ENCODE results near the gene FLOT1. TPM values are rescaled to one million over a fixed set of nuclear protein-coding genes. Genes with fewer than 3 reads are reported as not detected.

The FLOT1 gene
- total RNA-seq, 4 donors from 2014 or later, result 46.7 to 88.8 (median 64.4) TPM

DNA sequence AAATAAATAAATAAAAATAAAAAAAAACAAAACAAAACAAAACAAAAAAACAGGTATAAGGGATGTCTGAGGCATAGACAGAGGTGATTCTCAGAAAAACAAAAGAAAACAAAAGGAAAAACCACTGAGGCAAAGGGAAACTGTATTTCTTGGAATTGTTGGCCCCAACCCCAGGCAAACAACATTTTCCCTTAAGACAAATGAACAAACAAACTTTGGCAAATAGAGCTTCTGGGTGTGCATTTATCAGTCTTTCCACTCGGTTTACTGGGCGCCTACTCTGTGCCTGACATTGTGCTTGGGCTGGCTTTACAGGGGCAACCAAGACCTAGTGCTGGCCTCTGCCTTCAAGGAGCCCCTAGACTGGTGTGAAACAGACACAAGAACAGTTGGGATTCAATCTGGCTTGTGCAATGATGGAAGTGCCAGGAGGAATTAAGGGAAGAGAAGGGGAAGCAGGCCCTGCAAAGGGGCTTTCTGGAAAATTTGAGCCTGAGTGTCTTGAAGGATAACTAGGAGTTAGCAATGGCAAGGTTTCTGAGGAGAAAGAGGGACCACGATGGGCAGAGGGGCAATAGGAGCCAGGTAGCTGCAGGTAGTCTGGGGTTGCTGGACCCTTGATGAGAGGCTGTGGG is 35.6 kb upstream of the FLOT1 start:
- WGBS, 2 donors, result 83 to 91% methylated on average over 3 of the region's 3 CpGs

DNA sequence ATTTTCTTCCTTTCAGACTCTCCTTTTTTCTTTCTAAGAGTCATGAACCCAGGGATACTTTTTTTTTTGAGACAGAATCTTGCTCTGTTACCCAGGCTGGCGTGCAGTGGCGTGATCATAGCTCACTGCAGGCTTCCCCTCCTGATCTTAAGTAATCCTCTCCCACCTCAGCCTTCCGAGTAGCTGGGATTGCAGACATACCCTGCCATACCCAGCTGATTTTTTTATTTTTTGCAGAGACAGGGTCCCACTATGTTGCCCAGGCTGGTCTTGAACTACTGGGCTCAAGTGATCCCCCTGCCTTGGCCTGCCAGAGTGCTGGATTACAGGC is 34.6 kb upstream of the FLOT1 start:
- no peak for DNase-seq
- Histone ChIP-seq H3K27me3 (no peaks in the 10 kb centered on the region), H3K4me1 (peaks cover 3 to 41% (median 26%) of the 10 kb centered on the region in 3 donors), H3K36me3 (no peaks in the 10 kb centered on the region), H3K4me3 (no peak overlapping the region), H3K9me3 (no peaks in the 10 kb centered on the region), H3K27ac (no peak overlapping the region)
- intact Hi-C loops (cut with DNase I), result no loop called here
- no peak for TF ChIP-seq POLR2A (IDR thresholded peaks at IDR 0.05)
- TF ChIP-seq, protein P1, sequence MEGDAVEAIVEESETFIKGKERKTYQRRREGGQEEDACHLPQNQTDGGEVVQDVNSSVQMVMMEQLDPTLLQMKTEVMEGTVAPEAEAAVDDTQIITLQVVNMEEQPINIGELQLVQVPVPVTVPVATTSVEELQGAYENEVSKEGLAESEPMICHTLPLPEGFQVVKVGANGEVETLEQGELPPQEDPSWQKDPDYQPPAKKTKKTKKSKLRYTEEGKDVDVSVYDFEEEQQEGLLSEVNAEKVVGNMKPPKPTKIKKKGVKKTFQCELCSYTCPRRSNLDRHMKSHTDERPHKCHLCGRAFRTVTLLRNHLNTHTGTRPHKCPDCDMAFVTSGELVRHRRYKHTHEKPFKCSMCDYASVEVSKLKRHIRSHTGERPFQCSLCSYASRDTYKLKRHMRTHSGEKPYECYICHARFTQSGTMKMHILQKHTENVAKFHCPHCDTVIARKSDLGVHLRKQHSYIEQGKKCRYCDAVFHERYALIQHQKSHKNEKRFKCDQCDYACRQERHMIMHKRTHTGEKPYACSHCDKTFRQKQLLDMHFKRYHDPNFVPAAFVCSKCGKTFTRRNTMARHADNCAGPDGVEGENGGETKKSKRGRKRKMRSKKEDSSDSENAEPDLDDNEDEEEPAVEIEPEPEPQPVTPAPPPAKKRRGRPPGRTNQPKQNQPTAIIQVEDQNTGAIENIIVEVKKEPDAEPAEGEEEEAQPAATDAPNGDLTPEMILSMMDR (IDR thresholded peaks at IDR 0.05), result no peak
- WGBS, 2 donors, result 88 to 93% methylated on average over 3 of the region's 3 CpGs

More for the DNA sequence above, 35.6 kb upstream of the FLOT1 start:
- no peak for DNase-seq
- Histone ChIP-seq H3K9me3 (no peaks in the 10 kb centered on the region), H3K4me3 (no peak overlapping the region), H3K27me3 (no peaks in the 10 kb centered on the region), H3K36me3 (no peaks in the 10 kb centered on the region), H3K27ac (peak overlapping the region in 1 of 4 donors; percentile 62), H3K4me1 (peaks cover 3 to 50% (median 34%) of the 10 kb centered on the region in 3 donors)
- TF ChIP-seq POLR2A (IDR thresholded peaks at IDR 0.05), result no peak
- TF ChIP-seq, protein P1 (IDR thresholded peaks at IDR 0.05), result no peak
- intact Hi-C loops (cut with DNase I), result no loop called here

DNA sequence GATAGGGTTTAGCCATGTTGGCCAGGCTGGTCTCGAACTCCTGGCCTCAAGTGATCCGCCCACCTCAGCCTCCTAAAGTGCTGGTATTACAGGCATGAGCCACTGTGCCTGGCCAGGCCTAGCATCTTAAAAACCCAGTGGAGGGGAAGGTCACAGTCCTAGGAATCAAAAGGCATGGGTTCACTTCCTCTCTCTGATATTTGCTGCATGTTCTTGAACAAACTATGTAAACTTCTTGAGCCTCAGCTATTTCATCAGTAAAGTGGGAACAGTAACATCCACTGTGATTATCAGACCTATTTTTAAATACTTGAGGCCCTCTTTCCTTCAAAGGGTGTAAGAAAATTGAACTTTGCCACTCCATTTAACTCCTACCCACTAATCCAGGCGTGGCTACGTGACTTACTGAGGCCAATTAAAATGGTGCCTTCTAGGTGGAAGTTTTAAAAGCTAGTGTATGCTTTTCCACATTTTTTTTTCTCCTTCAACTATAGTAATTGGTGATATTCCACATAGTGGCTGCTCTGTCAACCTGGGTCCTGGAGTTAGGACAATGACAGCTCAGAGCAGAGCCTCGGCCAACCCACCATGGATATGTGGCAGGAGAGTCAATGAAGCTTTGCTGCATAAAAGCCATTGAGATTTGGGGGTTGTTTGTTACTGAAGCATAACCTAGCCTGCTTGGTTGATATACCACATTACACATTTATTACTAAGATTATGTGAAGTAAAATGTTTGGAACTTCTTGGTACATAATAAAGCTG is 34.1 kb upstream of the FLOT1 start:
- Histone ChIP-seq H3K27ac (no peak overlapping the region), H3K4me3 (no peak overlapping the region), H3K36me3 (no peaks in the 10 kb centered on the region), H3K4me1 (peaks cover 3 to 35% (median 21%) of the 10 kb centered on the region in 3 donors), H3K9me3 (no peaks in the 10 kb centered on the region), H3K27me3 (no peaks in the 10 kb centered on the region)
- intact Hi-C loops (cut with DNase I), result no loop called here
- WGBS, 2 donors, result 94 to 96% methylated on average over 3 to 5 of the region's 5 CpGs
- no peak for DNase-seq
- TF ChIP-seq, protein P1 (IDR thresholded peaks at IDR 0.05), result no peak
- TF ChIP-seq POLR2A (IDR thresholded peaks at IDR 0.05), result no peak

DNA sequence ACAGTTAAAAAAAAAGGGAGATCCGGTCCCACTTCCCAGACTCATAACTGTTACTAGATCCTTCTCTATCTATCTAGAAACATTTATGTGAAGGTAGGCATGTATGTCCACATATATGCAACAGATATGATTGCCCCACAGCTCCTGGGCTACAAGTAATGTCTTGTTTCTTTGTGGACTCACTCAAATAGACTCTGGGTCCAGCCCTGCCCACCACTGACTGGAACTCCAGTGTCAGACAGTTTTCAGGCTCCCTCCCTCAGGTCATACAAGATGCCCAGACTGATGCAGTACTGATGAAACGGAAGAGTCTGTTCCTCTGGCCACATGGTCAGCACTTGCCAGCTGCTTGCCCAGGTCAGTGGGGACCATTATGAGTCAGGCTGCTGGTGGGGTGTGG is 32.6 kb upstream of the FLOT1 start:
- H3K27me3 ChIP-seq, result no peaks in the 10 kb centered on the region
- WGBS, 2 donors, result 76 to 87% methylated on average over 1 of the region's 2 CpGs
- H3K9me3 ChIP-seq, result no peaks in the 10 kb centered on the region
- H3K36me3 ChIP-seq, result no peaks in the 10 kb centered on the region
- no peak overlapping the region for H3K4me3 ChIP-seq
- H3K27ac ChIP-seq, result no peak overlapping the region
- H3K4me1 ChIP-seq, result peaks cover 0 to 23% (median 15%) of the 10 kb centered on the region in 3 donors
- no peak for DNase-seq
- intact Hi-C loops (cut with DNase I), result no loop called here
- no peak for TF ChIP-seq POLR2A (IDR thresholded peaks at IDR 0.05)
- TF ChIP-seq, protein P1 (IDR thresholded peaks at IDR 0.05), result no peak

DNA sequence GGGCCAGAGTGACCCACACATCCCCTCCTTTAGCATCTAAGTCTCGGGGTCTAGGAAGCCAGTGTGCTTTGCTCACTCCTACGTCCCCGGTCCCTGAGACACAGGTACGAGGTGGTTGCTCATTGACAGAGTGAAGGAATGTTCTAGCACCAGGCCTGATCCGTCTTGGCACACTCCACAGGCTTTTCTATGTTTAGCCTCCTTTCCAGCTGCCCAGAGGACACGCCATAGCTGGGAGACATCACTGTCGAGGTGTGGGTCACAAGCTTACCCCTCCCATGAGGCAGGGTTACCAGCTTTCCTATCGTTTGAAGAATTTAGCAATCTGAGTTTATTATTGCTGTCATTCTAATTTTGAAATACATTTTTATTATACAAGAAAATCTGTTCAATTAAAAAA is 32.2 kb upstream of the FLOT1 start:
- no peaks in the 10 kb centered on the region for H3K9me3 ChIP-seq
- intact Hi-C loops (cut with DNase I), result no loop called here
- H3K4me1 ChIP-seq, result peaks cover 0 to 23% (median 16%) of the 10 kb centered on the region in 3 donors
- DNase-seq, result no peak
- H3K27ac ChIP-seq, result no peak overlapping the region
- 66 to 89% methylated on average over 8 of the region's 8 CpGs for WGBS, 2 donors
- H3K4me3 ChIP-seq, result no peak overlapping the region
- H3K27me3 ChIP-seq, result no peaks in the 10 kb centered on the region
- no peaks in the 10 kb centered on the region for H3K36me3 ChIP-seq
- no peak for TF ChIP-seq POLR2A (IDR thresholded peaks at IDR 0.05)
- TF ChIP-seq, protein P1 (IDR thresholded peaks at IDR 0.05), result no peak

All from esophagus squamous epithelium (tissue), 5 donors.